ENCODE data around the gene LMCD1.
A peak's percentile ranks its signal among the peaks of the same experiment; 100 is the strongest.

The LMCD1 gene

DNA sequence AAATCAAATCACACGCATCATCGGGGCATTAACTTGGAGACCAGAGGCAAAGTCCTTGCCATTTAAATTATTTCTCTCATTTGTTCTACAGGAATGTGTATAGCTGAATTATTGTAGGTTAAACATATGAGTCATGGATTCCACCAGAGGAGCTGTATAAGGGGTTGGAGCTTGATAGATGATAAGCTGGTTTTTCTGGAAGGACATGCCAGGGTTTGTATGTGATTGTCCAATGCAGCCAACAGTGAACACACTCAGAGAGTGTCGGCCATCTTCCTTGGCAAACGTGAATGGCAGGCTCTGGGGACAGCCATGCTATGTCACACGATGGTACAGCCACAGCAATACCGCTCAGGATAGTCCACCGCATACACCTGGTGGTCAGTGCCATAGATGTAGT, 117.9 kb downstream of the LMCD1 start:
- peak; percentile 9 for DNase-seq (ENCODE audit: low spot score)

DNA sequence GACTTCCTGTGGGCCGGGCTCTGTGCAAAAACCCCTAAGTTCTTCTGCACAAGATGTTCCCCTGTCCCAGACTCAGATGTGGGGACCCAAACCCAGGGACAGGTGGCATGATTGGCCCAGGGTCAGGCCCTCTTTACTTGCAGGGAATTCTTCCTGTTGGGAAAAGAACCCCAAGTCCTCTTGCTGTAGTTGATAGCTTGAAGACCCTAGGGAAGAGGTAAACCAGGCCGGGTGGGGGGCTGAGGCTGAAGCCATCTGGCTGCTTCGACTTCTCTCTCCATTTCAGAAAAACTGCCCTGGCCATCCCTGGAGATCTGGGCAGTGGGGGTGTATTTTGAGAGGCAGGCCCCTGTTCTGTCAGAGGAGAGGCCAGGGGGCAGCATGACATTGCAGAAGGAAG, 119.5 kb downstream of the LMCD1 start:
- no peak for DNase-seq (ENCODE audit: low spot score)

DNA sequence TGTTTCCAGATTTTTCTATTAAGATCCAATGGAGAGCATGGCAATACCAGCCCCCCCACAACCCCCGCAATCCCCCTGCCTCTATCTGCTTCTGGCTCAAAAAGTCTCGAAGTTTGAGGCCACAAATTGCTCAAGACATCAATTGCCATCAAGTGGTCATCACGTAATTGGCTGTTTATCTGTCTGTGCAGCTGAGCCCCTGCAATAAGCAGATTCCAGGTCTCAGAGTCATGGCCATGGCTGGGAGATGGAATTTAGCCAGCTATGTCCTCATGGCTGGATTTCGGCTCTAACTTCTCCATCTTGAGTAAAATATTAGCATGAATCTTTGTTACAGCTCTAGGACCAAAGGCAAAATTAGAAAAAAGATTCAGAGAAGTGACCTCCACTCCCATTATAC, 120.2 kb downstream of the LMCD1 start:
- DNase-seq (ENCODE audit: low spot score), result peak; percentile 26

DNA sequence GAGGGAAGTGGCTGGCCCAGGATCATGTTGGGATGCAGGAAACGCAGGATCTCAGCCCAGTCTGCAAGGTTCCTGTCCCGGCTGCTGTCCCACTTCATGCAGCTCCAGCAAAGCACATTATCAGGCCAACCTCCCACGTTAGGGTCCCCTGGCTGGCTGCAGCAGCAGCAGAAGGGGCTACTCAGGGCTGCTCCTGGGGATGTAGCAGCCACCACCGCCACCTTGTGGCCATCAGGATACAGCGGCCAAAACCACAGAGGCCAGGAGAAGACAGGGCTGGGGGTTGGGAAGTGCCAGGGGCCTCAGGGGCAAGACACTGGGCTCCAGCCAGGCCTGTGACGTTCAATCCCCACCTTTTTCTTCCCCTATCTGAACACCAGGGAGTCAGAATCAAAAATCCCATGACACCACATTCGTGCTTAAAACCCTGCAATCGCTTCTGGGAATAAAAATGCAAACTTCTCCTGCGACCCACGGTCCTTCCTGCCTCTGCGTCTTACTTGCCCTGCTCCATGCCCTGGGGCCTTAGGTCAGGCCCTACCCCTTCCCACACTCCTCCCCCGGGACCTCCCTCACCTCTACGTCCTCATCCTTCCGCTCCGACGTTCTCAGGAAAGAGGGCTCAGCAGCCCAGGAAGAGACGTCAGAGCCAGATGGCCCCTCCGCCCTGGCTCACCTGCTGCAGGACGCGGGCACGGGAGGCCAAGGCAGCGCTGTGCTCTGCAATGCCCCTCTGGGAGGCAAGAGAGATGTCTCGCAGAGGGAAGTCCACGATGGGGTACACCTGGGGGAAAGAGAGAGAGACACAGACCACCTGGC, 121.5 kb downstream of the LMCD1 start:
- DNase-seq (ENCODE audit: low spot score), result peak; percentile 73

DNA sequence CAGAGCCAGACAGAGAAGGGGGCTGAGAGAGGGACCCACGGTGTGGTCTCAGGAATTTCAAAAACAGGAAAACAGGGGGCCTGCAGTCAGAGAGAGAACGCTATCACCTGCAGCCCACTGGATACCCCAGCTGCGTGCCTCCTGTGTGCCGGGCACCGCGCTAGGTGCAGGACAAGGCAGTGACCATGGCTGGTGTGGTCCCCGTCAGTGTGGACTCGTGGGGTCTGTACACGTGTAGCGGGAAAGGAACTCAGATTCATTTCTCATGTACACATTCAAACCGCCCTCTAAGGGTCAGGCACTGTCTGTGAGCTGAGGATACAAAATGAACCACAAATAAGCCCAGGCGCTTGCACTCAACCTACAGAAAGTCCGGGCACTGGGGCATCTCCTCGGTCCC, 122.1 kb downstream of the LMCD1 start:
- no peak for DNase-seq (ENCODE audit: low spot score)
